K562 (cell line): Measurements from ENCODE around the gene SLC2A4. TPM values are rescaled to one million over a fixed set of nuclear protein-coding genes. Genes with fewer than 3 reads are reported as not detected.

Experiments
- ARNT ChIP-seq, 2 experiments: fragments of 450-650 bp; IDR thresholded peaks; 2 replicates each; pipeline ENCODE4 v1.6.1; 2016; ENCODE audit warnings: mild to moderate bottlenecking in 1 of 2
- ASH1L ChIP-seq: fragments of 450-650 bp; IDR thresholded peaks from 2 replicates; pipeline ENCODE4 v1.6.1; 2018; ENCODE audit warnings: borderline replicate concordance, mild to moderate bottlenecking, low read depth; ENCODE audit not compliant: partially characterized antibody
- CEBPB ChIP-seq: fragments of 450-650 bp; IDR thresholded peaks from 2 replicates; pipeline ENCODE4 v1.6.1; 2016; ENCODE audit warnings: missing genetic modification characterization, missing compliant biosample characterization
- CEBPG ChIP-seq, 3 experiments: fragments of 200-800 bp in 1 of 3; sonication (Bioruptor generic) in 1 of 3; sonication (generic) in 1 of 3; formaldehyde crosslinking in 1 of 3; IDR thresholded peaks in 2 of 3; conservative IDR thresholded peaks in 1 of 3; 2 replicates each; pipeline versions ENCODE4 v1.6.1 to v1.8.0; 2016 to 2022; ENCODE audit warnings: missing compliant biosample characterization in 2 of 3, missing genetic modification characterization in 2 of 3, mild to moderate bottlenecking in 1 of 3, missing genetic modification reagents in 1 of 3
- ETV6 ChIP-seq, 3 experiments: fragments of 150-350 bp in 1 of 3; sonication (generic) in 1 of 3; formaldehyde crosslinking in 1 of 3; IDR thresholded peaks; 2 replicates each; pipeline versions ENCODE4 v1.6.1 to v1.8.0; 2014 to 2022; ENCODE audit warnings: borderline replicate concordance in 2 of 3, low read depth in 2 of 3, antibody characterized with exemption in 1 of 3, low read length in 1 of 3, mild to moderate bottlenecking in 1 of 3, missing genetic modification reagents in 1 of 3
- HDAC3 ChIP-seq: fragments of 450-650 bp; IDR thresholded peaks from 2 replicates; pipeline ENCODE4 v1.6.1; 2018; ENCODE audit warnings: borderline replicate concordance, mild to moderate bottlenecking, moderate library complexity; ENCODE audit not compliant: partially characterized antibody
- HEY1 ChIP-seq: fragments of 250-450 bp; sonication (Bioruptor Pico); IDR thresholded peaks from 2 replicates; pipeline ENCODE4 v1.5.0; 2020; ENCODE audit warnings: mild to moderate bottlenecking, moderate library complexity, borderline replicate concordance
- KAT7 ChIP-seq: sonication (generic); formaldehyde crosslinking; IDR thresholded peaks from 2 replicates; pipeline ENCODE4 v1.8.0; 2022; ENCODE audit warnings: missing genetic modification reagents, mild to moderate bottlenecking, borderline replicate concordance
- PKNOX1 ChIP-seq: fragments of 450-650 bp; IDR thresholded peaks from 2 replicates; pipeline ENCODE4 v1.6.1; 2016
- POLR3A ChIP-seq: IDR thresholded peaks from 2 replicates; pipeline ENCODE4 v1.6.1; 2011; ENCODE audit warnings: borderline replicate concordance, mild to moderate bottlenecking, moderate library complexity; ENCODE audit not compliant: insufficient read length, insufficient read depth; ENCODE audit errors: extremely low read depth
- USF1 ChIP-seq: sonication (generic); formaldehyde crosslinking; IDR thresholded peaks from 2 replicates; pipeline ENCODE4 v1.9.0; 2022; ENCODE audit warnings: mild to moderate bottlenecking, missing genetic modification reagents
- ZHX1 ChIP-seq: fragments of 150-350 bp; conservative IDR thresholded peaks from 2 replicates; pipeline ENCODE4 v1.6.1; 2014; ENCODE audit warnings: low read length
- ZMIZ1 ChIP-seq, 2 experiments: fragments of 150-350 bp in 1 of 2; IDR thresholded peaks; 2 replicates each; pipeline ENCODE4 v1.6.1; 2012 to 2016; ENCODE audit warnings: low read depth in 2 of 2, low read length in 2 of 2, mild to moderate bottlenecking in 1 of 2, moderate library complexity in 1 of 2
- polyA plus RNA-seq, 8 experiments: library from polyadenylated mRNA; depleted of rRNA in 4 of 8; stranded (reverse) in 5 of 8; unstranded in 3 of 8; fragments of >200 nt; fragmentation: Nextera tagmentation in 2 of 8; fragmentation: Illumina TruSeq in 1 of 8; extraction: Ambion mirVana in 2 of 8; extraction: Trizol in 1 of 8; gene quantifications; 2 replicates each; pipeline versions ENCODE4 v1.2.1 to v1.2.3, GENCODE V29; 2011 to 2014; ENCODE audit warnings: inconsistent platforms in 1 of 8, missing spikeins in 1 of 8
- total RNA-seq, 7 experiments: library from RNA; depleted of rRNA in 6 of 7; stranded (reverse); fragments of >200 nt in 6 of 7; fragmentation: Illumina TruSeq in 2 of 7; extraction: Trizol in 2 of 7; gene quantifications; 2 replicates each; pipeline versions ENCODE4 v1.2.1 to v1.2.3, GENCODE V29; 2011 to 2021; ENCODE audit warnings: low replicate concordance in 1 of 7

Gene SLC2A4
- total and polyA plus RNA-seq, 9 of the 15 experiments (the other 6 are each of a cell fraction or from before 2014, with no cell fraction given): 0.74 to 3.5 (median 1.6) TPM

- TF ChIP-seq KAT7 (no peak; the same call in 1 of the 2 replicates), ARNT (IDR thresholded peaks at IDR 0.05) (peak; percentile 45 to 72; a peak in 2 of 4 replicates), ZMIZ1 (IDR thresholded peaks at IDR 0.05; ENCODE audit: low read depth in 2 of 2, low read length in 2 of 2) (no peak), PKNOX1 (peak; percentile 11; the same call in 1 of the 2 replicates), HEY1 (CRISPR knock-in tag) (no peak), POLR3A (no peak), ZHX1 (no peak), ETV6 (IDR thresholded peaks at IDR 0.05; ENCODE audit: borderline replicate concordance in 1 of 2, low read depth in 2 of 2, low read length in 1 of 2) (no peak), ETV6 (CRISPR knock-in tag; IDR thresholded peaks at IDR 0.05; ENCODE audit: borderline replicate concordance) (no peak), HDAC3 (no peak), USF1 (CRISPR knock-in tag) (no peak), CEBPB (no peak), CEBPG (CRISPR knock-in tag; IDR thresholded peaks at IDR 0.05) (no peak), CEBPG (tag; conservative IDR thresholded peaks at IDR 0.05 in 1 of 2, IDR thresholded peaks at IDR 0.05 in 1 of 2) (no peak), ASH1L (no peak)
Observed at GRCh38 chr17:7262935-7263800, 18.4 kb upstream of the SLC2A4 start (continued).
